Activated CD4-positive, alpha-beta T cell treated with anti-CD3 and anti-CD28 coated beads for 24 hours (primary cell): ENCODE measurements around the gene MRNIP.

Source experiments
- DNase-seq, 2 donors: peaks; one replicate each; pipeline ENCODE4 v3.0.0-alpha.2; 2020; ENCODE audit warnings: low read depth in 2 of 2

Gene MRNIP, protein sequence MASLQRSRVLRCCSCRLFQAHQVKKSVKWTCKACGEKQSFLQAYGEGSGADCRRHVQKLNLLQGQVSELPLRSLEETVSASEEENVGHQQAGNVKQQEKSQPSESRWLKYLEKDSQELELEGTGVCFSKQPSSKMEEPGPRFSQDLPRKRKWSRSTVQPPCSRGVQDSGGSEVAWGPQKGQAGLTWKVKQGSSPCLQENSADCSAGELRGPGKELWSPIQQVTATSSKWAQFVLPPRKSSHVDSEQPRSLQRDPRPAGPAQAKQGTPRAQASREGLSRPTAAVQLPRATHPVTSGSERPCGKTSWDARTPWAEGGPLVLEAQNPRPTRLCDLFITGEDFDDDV

DNA sequence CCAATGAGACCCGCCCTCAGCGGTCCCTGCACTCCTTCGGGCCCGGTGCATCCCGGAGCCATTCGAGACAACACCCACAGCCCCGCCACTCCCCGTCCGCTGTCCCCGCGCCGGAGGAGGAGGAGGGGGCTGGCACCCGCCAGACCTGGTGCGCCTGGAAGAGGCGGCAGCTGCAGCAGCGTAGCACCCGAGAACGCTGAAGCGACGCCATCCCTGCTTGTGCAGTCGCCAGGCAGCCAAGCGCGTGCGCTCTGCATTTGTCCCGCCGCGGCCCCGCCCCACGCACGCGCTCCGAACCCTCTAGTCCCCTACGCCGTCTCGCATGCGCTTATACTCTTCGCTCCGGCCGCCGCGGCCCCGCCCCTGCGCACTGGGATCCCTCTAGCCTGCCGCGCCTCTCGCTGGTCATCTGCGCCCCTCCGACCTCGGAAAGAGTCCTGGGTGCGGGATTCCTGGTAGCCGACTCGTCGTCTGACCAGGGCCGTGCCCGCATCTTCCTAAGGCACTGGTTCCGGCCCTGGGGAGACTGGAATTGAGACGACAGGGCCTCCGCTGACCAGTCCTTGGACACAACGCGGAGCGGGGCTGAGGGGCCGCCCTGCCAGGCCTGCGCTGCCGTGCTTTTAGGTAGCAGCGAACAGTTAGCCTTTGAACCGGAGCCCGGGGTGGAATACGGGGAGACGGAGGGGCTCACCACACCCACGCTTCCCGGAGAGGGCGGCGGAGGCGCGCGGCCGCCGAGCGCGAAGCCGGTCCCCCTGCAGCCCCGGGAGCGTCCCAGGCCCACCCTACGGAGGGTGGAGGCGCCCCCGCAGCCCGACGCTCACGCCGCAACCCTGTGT is at the start of gene MRNIP:
Gene MRNIP, minus strand, starts transcription at position 232 of the 842 bp plus-strand sequence. Its CDS starts 21 bp downstream, at position 211.
- peak; percentile 88 to 93 for DNase-seq

DNA sequence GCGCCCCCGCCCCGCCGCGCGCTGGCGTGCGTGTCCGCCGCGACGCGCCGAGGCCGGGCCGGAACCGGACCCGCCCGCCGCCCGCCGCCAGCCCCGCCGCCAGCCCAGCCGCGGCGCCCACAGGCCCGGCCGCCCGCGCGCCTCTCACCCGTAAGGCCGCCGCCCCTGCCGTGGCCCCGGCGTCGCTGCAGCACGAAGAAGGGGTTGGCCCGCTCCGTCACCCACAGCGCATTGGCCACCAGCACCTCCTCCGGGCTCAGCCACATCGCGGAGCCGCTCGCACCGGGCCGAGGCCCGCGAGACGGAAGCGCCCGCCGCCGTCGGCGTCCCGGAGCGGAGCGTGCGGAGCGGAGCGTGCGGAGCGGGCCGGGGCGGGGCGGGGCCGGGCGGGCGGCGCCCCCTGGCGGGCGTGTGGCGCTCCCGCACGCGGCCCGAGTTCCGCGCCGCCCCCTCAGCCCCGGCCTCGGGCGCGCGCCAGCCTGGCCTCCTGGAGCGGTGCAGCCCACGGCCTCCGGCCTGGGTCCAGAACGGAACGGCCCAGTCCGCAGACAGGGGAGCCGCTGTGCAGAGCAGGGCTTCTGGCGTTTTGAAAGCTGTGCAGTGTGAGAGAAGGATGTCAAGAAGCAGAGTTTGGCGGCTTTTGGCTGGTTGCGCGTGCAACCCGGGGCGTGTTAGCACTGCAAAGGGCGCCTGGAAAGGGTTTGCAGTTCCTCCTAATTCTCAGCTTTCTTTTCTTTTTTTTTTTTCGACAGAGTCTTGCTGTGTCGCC is 49.1 kb upstream of the MRNIP start, which contains the start of gene TBC1D9B:
Gene TBC1D9B, minus strand, starts transcription at position 342 of the 769 bp plus-strand sequence. Its CDS starts 76 bp downstream, at position 266.
- DNase-seq: peak; percentile 41 to 46

DNA sequence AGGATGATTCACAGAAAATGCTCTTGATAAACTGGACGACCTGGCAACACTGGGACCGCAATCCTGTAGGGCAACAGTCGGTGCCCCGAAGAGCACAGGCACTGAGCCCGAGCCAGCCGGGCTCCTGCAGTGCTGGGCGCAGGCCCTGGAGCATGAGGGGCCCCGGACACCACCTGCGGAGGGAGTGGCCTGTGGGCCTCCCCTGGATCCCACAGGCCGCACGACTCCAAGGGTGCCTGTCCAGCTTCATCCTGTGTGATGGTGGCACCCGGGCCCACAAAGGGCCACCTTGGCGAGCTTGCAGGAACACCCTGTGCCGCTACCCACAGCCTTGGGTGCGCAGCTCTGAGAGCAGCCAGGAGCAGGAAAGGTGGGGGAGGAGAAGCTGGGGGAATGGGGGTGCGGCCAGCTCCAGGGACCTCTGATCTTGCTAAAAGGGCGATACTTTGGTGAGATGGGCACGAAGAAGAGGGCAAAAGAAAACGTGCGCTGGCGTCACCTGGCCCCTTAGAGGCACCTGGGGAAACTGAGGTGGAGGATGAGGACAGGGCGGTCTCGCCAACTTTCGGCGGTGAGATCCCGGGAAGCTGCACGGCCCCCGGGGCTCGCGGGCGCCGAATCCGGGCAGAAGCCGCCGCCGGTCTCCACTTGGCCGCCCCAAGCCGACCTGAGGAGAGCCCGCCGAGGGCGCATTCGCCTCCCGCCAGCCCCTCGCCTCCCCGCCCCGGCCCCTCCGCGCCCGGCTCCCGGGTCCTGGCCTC is 48.4 kb upstream of the MRNIP start:
- peak in 1 of 2 donors; percentile 5 for DNase-seq

DNA sequence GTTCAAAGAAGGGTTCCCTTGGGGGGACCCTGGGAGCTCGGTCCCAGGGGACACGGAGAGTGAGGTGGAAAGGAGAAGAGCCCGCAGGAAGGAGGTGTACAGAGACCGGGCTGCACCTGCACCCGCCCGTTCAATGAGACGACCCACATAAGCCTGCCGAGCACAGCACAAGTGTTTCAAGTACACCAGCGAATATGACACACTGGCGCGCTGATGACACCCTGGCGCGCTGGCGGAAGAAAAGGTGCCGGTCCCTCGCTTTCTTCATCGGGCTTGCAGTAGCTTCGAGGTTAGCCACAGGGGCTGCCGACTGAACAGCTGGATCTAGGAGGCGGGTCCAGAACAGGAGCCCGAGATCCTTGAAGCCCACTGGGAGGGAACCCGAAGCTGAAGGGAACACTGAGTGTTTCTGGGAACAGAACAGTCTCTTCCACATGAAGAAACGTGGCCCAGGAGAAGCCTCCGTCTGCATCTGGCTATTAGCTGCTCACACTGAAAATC is 47.7 kb upstream of the MRNIP start:
- DNase-seq: no peak

DNA sequence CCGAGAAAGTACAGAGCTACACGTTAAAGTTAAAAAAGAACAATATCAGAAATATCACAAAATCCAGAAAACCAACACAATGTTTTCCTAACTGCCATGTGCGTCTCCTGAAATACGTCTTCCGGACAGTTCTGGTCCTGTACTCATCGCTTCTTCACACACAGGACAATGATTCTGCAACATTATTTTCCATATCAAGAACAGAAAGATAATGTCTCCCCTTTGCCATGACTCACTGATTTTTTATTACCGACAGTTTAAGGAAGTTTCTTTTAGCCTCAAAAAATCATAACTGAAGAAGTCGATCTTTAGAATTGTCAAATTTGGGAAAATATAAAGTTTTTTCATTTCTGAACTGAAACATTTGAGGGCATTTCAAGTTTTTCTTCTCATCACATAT is 46.5 kb upstream of the MRNIP start:
- DNase-seq: no peak

DNA sequence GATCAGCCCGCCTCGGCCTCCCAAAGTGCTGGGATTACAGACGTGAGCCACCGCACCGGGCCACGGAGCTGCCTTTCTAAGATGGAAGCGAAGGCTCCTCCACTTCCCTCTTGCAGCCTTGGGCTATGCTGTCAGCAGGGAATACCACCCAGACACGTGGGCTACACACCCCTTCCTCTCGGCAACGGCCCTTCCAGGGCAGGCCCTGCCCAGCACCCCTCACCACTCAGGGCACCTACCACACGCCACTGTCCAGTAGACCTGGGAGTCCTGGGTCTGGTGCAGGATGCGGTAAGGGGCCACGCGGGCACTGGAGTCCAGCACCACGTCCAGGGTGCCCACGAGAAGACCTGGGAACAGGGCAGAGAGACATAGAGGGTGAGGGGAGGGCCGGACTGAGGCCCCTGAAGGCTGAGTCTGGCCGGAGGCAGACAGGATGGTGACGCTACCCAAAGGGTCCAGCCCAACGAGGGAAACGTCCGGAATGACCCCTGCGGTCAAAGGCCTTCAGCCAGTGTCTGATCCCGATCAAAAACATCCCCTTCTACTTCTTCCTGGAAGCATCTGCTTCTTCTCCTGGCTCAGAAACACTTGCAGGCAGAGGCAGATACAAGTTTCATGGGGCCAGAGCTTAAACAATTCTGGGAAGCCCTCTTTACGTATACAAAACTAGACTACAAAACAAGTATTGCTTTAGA is 46.0 kb upstream of the MRNIP start:
- DNase-seq: no peak

DNA sequence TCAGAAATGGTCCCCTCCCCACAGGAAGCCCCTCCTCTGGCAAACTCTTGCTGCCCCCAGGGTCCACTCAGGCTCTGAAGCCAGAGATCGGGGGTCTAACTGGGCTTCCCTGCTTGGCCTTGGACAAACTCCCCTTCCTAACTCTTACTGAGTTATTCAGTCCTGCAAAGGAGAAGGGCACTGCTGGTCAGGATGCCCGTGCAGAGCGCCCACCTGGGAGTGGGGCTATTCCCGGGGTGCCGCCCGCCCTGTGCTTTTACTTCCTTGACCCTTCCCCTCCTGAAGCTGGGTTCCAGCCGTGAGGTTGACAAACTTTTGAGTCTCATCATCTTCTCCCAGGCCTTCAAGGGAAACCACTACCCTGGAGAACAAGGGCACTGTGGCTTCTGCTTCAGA is 44.1 kb upstream of the MRNIP start:
- no peak for DNase-seq

DNA sequence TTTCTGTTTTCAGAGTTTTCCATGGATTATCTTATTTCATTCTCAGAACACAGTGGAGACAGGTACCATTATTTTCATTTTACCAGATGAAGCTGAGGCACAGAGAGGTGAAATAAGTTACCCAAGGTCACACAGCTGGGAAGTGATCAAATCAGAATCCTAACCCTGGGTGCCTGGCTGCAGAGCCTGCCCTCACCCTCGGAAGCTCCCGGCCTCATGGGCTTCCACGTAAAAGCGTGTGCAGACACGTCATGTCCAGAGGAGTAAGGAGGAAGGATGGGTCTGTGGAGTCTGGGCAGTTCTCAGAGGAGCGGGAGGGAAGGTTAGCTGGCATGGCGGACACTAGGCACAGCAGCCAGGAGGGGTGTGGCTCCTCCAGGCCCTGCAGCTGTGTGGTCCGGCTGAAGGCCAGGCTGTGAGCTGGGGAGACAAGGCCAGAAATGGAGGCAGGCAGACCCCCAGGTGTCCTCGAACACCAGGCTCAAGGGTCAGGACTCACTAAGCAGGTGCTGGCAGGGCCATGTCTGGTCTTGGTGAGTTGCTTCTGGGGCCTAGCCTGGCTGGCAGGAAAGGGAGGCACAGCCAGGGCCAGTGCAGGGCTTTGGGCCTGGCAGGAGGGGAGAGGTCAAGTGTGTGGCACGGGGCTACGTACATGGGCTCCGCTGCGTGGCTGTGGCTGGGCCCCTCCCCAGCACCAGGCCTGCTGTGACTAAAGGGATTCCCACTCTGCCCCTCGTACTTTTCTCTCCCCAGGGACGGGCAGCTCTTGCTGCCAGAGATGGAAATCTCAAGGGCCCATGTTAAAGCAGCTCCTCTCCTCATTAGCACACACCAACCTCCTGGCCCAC is 43.5 kb upstream of the MRNIP start:
- no peak for DNase-seq

DNA sequence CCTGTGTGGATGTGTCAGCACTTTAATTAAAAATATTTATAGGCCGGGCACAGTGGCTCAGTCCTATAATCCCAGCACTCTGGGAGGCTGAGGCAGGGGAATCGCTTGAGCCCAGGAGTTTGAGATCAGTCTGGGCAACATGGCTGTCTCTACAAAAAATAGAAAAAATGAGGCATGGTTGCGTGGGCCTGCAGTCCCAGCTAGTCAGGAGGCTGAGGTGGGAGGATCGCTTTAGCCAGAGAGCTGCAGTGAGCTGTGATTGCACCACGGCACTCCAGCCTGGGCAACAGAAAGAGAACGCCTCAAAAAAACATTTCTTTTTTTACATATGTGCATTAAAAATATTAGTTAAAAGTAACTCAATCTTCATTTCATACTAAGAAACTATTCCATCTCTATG is 42.8 kb upstream of the MRNIP start:
- DNase-seq: no peak

DNA sequence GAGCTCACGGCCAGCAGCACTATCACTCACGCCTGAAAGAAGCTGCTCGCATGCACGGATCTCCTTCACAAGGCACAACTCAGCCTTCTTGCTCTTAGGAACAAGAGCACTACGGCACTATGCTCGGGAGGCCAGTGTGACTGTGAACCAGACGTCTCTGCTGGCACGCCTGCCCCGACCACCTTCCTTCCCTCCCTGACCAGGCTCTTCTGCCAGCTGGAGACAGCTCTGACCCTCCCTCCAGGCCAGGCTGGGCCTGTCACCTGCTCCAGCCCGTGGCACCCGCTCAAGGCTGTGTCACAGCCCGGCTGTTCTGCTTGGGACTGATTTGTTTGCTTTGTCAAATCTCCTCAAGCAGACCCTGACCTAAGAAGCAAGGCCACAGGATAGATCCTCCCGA is 42.1 kb upstream of the MRNIP start:
- no peak for DNase-seq

DNA sequence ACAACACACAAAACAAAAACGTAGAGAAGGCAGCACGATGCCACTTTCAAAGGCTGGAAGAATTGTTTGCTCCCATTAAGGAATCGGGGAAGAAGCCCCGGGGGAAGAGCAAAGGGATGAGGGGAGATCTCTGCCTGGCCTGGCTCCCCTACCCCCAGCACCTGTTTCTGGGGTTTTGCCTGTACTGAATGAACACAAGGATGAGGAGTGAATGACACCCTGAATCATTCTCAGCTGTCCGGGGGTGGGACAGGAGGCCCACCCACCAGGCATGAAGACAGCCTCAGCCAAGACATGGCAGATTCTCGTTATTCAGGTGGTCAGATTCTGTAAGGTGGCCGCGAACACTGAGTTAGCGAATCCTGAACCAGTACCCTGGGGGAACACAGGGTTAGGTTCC is 41.6 kb upstream of the MRNIP start:
- DNase-seq: no peak

DNA sequence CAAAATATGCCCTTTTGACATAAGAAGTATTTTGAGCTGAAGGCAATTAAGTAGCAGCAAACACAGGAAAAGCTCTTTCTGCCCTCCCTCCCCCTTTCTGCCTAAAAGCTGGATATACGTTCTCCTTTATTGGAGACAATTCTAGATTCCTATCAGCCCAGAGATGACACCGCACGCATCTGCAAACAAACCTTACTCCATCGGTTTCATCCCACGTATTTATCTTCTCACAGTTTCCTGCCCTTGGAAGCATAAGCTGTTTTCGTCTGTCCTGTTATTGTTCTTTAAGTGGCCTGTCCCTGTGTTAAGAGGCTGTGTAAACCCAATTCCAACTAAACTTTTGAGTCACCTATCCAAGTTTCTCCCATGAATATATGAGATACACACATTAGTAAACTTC is 37.2 kb upstream of the MRNIP start:
- no peak for DNase-seq

DNA sequence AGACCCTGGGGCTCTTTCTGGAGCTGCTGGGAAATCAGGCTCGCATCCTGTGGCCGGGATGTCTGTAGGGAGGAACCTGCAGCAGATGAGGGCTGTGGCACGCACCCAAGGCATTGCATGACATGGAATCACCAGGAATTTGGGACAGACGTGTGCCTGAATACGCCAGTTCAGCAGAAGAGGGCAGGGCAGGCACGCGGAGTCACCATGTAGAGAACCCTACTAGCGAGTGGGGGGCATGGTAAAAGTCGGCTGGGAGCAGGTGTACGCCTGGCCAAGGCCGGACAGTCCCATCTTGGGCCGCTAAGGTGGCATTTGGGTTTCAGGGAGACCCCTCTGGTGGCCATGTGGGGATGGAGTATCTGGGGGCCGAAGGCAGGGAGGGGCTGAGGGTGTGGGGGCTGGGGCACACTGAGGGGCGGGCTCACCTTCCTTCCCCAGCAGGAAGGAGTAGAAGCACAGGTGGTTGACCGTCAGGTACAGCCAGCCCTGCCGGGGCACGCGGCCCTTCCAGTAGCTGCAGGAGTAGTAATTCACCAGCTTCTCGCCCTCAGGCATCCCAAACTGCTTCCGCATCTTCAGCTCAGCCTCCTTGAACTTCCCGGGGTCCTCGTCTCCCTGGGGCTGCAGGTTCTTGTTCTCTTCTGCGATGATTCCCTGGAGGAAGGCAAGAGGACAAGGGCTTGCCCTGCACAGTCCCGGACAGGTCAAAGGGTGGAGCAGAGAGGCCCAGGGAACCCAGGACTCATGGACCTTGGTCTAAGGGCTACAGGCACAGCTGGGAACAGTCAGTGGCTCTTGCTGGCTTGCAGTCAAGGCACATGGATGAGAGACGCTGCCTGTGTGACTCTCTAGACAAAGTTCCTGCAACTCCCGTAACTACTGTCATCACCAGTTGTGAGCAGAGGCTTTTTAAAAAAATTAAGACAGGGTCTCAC is 35.6 kb upstream of the MRNIP start:
- DNase-seq: no peak

DNA sequence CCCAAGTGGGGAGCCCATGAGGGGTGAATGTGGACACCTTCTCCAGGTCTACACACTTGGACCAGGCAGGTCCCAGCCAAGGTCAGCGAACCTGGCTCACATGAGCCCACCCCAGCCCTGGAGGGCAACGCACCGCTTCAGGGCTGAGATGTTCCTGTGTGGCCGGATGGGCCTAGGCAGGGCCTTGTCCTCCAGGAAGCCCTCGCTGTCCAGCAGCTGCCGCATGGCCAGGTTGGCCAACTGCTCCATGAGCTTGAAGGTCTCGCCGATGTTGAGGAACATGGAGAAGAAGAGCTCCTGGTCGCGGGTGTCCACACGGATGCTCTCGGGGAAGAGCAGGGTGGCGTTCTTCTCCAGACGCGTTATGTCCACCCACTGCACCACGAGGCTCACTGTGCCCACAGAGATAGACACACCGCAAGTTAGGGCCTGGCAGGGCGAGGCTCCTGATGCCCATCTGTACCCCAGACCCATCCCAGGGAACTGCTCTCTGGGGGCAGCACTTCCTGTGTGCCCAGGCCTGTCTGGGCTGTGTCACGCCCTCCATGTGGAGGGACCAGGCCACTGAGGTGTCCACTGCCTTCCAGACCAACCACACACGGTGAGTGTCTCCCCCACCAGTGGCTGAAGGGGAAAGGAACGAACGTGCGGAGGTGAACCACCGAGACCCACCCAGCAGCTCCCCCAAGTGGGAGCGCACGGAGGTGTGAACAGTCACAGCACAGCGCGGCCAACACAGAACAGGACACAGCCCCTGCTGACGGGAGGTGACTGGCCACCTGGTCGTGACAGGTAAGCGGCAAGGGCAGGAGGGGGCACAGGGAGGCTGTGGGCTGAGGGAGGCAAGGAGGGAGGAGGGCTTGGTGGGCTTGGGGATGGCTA is 34.7 kb upstream of the MRNIP start:
- no peak for DNase-seq

DNA sequence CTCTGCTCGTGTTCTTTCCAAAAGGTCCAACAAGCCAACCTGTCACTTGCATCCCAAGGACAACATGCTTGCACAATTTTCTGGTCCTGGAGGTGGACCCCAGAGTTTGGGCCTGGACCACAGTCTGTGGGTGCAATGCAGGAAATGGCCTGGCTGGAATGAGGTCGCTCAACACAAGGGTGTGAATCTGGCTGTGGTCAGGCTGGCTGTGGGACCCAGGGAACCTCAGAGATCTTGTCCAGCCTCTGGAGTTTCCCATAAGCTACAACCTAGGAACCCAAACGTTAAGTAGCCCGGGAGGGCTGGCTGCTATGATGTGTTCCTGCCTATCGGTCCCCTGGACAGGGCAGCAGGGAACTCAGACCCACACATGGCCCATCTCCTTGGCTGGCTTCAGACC is 33.6 kb upstream of the MRNIP start:
- no peak for DNase-seq

DNA sequence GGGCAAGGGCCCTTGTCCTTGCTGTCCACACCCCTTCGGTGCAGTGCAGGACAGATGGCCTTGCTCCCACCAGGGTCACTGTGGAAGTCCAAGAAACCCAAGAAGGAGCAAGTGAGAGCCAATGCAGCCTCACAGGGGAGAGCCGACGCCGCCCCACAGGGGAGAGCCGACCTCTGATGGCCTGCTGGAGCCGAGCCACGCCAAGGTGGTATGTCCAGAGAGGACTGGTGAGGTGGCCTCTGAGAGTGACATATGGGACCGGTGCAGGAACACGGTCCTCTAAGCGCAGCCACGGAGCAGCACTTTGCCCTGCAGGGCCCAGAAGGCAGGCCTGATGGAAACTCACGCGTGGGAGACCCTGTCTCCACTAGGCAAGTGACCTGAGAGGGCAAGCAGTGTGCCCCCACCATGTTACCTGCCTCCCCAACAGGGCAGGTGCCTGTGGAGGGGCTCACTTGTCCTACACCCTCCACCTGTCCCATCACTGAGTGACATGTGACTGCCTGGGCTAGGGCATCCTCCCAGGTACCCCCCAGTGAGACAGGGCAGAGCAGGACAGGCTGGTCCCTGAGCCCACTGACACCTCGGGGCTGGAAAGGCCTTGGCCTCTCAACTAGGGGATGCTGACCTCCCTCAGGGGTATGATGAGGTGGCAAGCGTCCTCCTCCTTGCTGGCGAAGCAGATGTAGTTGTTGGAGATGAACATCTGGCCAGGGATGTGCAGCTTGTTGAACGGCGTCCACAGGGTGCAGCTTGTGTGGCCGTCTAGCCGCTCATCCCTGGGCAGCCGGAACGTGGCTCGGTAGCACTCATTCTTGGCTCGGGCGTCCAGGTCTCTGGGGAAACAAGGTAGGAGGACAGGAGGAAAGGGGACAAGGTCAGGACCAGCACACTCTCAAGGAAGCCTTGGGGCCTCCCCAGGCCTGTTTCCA is 32.4 kb upstream of the MRNIP start:
- no peak for DNase-seq
